ENCODE data around the gene TMEM86A. TPM values are rescaled to one million over a fixed set of nuclear protein-coding genes. Genes with fewer than 3 reads are reported as not detected.

The TMEM86A gene
- total RNA-seq, 2 experiments from 2014 or later, result 0.11 to 0.34 TPM

DNA sequence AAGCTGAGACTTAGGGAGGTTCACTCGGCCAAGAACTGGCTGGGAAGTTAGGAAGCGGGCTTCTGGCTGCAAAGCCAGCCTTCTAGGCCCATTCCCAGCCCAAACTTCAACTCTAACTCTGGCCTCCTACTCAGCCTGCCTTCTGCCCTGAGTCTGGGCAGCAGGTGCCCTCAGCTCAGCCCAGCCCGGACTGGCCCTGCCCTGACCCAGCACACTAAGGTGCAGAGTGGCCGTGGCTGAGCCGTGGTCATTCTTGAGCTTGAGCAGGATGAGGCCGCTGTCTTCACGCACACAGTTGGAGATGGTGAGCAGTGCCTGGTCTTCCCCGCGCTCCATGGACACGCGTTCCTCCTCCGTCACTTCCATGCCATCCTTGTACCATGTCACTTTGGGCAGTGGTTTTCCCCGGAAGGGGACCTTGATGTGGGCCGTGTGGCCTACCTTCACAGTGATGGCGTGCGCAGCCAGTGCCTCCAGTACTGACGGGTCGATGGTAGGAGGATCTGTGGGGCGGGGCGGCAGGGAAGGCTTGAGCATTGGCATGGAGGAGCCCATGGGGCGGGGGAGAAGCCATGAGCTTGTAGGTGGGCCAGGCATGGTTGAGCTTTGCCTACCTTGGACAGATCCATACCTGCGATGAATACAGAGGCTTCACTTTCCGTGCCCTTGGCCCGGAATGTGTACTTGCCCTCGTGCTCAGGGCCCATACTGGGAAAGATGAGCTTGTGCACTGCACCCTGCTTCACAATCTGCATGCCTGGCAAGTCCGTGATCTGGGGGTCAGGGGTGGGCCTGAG, 15.3 kb downstream of the TMEM86A start:
- Mint-ChIP-seq H3K27me3 (no peaks in the 10 kb centered on the region), H3K9me3 (no peaks in the 10 kb centered on the region), H3K4me1 (ENCODE audit: low read depth) (no peaks in the 10 kb centered on the region), H3K27ac (no peak overlapping the region), H3K36me3 (ENCODE audit: low read depth) (no peaks in the 10 kb centered on the region), H3K4me3 (no peak overlapping the region)
- ChIA-PET CTCF (interaction anchor here (1.3 to 3.2 kb wide), 3 partner anchors 9 to 14 kb away, joined by 3 to 37 read pairs (median 4); no protein-coding TSS in a partner anchor), POLR2A (no interaction called here)
- intact Hi-C loops (cut with micrococcal nuclease), result no loop called here
- TF ChIP-seq CTCF (IDR thresholded peaks at IDR 0.05), result no peak
- no peak for DNase-seq
- no peak for ATAC-seq

GRCh38 chr11:18714443-18714780, 15.8 kb downstream of the TMEM86A start:
- intact Hi-C loops (cut with micrococcal nuclease), result no loop called here
- no peaks in the 10 kb centered on the region for H3K36me3 Mint-ChIP-seq (ENCODE audit: low read depth)
- H3K4me3 Mint-ChIP-seq, result no peak overlapping the region
- ChIA-PET CTCF (interaction anchor here (3.2 kb wide), 1 partner anchor 9 kb away, joined by 37 read pairs; no protein-coding TSS in a partner anchor), POLR2A (no interaction called here)
- H3K27me3 Mint-ChIP-seq, result no peaks in the 10 kb centered on the region
- no peak overlapping the region for H3K27ac Mint-ChIP-seq
- H3K9me3 Mint-ChIP-seq, result no peaks in the 10 kb centered on the region
- H3K4me1 Mint-ChIP-seq (ENCODE audit: low read depth), result no peaks in the 10 kb centered on the region
- TF ChIP-seq CTCF (IDR thresholded peaks at IDR 0.05), result no peak
- no peak for ATAC-seq
- DNase-seq, result no peak

DNA sequence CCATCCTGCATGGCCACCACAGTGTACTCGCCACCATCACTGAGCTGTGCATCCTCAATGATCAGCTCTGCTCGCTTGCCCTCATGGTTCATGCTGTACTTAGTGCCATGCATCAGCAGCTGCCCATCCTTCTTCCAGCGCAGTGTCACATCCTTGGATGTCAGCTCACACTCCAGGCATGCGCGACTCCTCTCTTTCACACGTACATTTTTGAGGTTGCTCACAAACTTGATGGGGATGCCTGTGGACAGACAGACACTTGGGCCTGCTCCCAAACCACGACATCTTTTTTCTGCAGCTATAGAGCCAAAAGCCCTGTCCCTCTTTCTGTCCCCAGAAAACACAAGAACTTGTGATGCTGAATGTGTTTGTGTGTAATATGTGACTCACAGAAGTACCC, 16.9 kb downstream of the TMEM86A start:
- Mint-ChIP-seq H3K36me3 (ENCODE audit: low read depth) (no peaks in the 10 kb centered on the region), H3K9me3 (no peaks in the 10 kb centered on the region), H3K27me3 (no peaks in the 10 kb centered on the region), H3K4me1 (ENCODE audit: low read depth) (no peaks in the 10 kb centered on the region), H3K27ac (no peak overlapping the region), H3K4me3 (no peak overlapping the region)
- no peak for DNase-seq
- ChIA-PET CTCF (interaction anchor here (1.5 to 1.8 kb wide), 3 partner anchors 12 to 21 kb away, joined by 4 to 8 read pairs (median 5); no protein-coding TSS in a partner anchor), POLR2A (interaction anchor here (1.0 kb wide), 1 partner anchor 10 kb away, joined by 3 read pairs; no protein-coding TSS in a partner anchor)
- no peak for TF ChIP-seq CTCF (IDR thresholded peaks at IDR 0.05)
- intact Hi-C loops (cut with micrococcal nuclease), result no loop called here
- ATAC-seq, result no peak

DNA sequence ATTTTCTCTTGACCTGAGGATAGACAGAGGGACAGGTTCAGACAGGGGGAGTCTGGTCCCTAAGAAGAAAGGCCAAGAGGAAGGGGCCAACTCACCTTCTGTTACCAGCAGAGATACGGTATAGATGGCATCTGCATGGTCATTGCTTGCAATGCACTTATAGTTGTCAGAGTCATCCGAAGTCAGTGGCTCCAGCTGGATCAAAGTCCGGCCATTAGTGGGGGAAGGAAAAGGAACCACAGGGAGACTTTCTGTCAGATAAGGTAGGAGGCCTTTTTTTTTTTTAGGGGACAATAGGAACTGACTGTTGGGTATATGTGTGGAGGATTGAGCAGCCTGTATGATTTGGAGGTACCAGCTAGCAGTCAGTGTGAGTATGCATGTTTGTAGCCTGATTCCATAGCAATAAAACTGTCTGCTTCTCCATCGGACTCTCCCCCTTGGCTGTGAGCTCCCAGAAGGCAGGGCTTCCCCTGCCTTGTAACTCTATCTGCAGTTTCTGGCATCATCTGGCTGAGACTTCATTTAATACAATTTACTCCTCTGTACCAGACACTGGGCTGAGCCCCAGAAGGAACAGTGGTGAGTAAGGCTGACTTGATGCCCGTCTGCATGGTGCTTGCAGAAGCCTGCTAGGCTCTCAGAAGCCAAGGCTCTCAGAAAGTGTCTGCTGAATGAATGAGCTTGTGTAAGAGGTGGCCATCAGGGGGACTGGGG, 21.7 kb downstream of the TMEM86A start:
- intact Hi-C loops (cut with micrococcal nuclease), result no loop called here
- ATAC-seq, result no peak
- CTCF ChIA-PET, result interaction anchor here (0.8 to 3.8 kb wide), 4 partner anchors 9 to 21 kb away, joined by 3 to 51 read pairs (median 9); partner anchors contain the start of gene TMEM86A
- no peaks in the 10 kb centered on the region for H3K4me1 Mint-ChIP-seq (ENCODE audit: low read depth)
- H3K27me3 Mint-ChIP-seq, result no peaks in the 10 kb centered on the region
- H3K9me3 Mint-ChIP-seq, result no peaks in the 10 kb centered on the region
- peak overlapping the region; percentile 76 for H3K4me3 Mint-ChIP-seq
- no peak for TF ChIP-seq CTCF (IDR thresholded peaks at IDR 0.05)
- POLR2A ChIA-PET, result interaction anchor here (0.6 to 1.7 kb wide), 4 partner anchors 10 to 193 kb away, joined by 3 to 6 read pairs (median 4); partner anchors contain the start of gene TSG101
- H3K36me3 Mint-ChIP-seq (ENCODE audit: low read depth), result no peaks in the 10 kb centered on the region
- no peak overlapping the region for H3K27ac Mint-ChIP-seq
- DNase-seq, result no peak

All from activated CD8-positive, alpha-beta T cell treated with anti-CD3 and anti-CD28 coated beads for 36 hours (primary cell).